GM19035 (cell line): ENCODE results near the gene TSHB.
"Not testable (repeated sequence)": the region's sequence is repeated elsewhere in the genome, so short reads cannot be mapped to it uniquely, and the experiment has no call there.

Experiments
- ATAC-seq: cut with Tn5 transposase; IDR thresholded peaks from one replicate; pipeline ENCODE4 v1.9.1; 2021; ENCODE audit not compliant: unreplicated experiment

The TSHB gene

GRCh38 chr1:115029526-115029925 lies at the start of gene TSHB:
TSHB (plus strand) TSS chr1:115029826; CDS start chr1:115033363, 3,537 bp downstream.
- ATAC-seq = no peak

DNA sequence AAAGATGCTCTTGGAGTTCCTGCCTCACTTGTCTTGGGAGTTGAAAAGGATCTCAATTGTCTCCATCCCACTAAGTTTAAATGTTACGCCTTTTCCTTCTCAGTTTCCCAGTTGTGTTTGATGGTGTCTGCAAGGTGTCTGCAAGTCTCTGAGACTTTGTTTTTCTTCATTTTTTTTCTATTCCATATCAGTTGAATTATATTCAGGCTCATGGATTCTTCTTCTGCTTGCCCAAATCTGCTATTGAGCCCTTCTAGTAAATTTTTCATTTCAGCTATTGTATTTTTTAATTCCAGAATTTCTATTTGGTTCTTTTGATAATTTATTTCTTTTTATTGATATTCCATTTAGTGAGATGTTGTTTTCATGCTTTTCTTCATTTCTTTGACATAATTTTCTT lies 47.4 kb upstream of the TSHB start:
- ATAC-seq = no peak

DNA sequence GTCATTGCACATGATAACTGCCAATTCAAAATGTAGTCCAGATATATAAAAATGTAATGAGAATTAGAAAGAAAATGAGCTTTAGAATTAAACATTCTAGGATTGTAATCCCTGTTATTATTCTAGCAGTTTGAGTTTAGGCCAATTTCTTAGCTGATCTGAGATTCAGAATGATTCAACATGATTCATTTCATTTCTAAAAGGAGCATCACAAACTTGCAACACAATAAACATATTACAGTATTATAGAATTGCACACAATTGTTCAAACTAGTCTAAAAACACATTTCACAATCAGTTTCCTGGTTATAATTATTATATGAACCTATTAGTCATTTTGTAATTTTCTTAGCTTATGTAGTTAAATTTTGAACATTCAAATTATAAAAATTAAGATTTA lies 43.3 kb upstream of the TSHB start:
- no peak for ATAC-seq

- no peak for ATAC-seq
Observed at GRCh38 chr1:114988095-114988494, 41.5 kb upstream of the TSHB start.

DNA sequence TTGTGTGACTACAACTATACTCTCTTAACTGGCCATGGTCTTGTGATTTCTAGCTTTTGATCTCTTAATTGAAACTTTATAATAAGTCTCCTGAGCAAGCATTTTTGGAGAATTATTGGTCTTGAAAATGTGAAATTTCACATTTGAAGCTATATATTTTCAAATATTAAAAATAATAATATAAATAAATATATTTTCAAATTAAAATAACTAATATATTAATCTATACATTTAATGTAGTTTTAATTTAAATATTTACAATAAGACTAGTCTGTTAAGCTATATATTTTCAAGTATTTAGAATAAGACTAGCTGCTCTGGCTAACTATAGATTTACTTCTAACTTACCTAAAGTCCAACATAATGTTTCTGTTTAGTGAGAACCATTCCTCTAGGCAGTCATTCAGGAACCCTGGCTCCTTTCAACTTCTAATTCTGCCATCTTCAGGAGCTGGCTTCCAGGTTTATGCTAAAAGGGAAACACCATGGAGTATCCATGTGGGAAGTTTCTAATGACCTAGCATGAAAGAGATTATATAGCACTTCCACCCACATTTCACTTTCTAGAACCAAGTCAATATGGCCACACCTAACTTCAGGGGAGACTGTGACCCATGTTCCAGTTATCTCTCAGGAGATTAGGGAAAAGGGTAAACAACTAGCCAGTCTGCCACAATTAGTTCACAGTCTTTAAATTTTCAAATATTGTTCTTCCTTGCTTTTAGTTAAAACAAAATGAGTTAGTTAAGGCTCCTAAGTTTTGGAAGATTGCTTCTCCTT lies 31.9 kb upstream of the TSHB start:
- no peak for ATAC-seq

- ATAC-seq = no peak
Observed at GRCh38 chr1:115006191-115006590, 23.4 kb upstream of the TSHB start.

DNA sequence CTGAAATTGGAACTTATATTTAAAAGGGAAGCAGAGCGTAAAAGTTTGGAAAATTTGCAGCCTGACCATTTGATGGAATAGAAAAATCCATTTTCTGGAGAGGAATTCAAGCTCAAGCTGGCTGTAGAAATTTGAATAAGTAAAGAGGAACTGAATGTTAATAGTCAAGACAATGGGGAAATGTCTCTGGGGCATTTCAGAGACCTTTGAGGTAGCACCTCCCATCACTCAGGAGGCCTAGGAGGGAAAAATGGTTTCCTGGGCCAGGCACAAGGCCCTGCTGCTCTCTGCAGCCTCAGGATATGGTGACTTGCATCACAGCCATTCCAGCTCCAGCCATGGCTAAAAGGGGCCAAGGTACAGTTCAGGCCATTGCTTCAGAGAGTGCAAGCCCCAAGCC lies 17.6 kb upstream of the TSHB start:
- ATAC-seq = no peak

- ATAC-seq = no peak
Observed at GRCh38 chr1:115012434-115012833, 17.2 kb upstream of the TSHB start.

GRCh38 chr1:115013792-115014191 lies 15.8 kb upstream of the TSHB start:
- no peak for ATAC-seq

DNA sequence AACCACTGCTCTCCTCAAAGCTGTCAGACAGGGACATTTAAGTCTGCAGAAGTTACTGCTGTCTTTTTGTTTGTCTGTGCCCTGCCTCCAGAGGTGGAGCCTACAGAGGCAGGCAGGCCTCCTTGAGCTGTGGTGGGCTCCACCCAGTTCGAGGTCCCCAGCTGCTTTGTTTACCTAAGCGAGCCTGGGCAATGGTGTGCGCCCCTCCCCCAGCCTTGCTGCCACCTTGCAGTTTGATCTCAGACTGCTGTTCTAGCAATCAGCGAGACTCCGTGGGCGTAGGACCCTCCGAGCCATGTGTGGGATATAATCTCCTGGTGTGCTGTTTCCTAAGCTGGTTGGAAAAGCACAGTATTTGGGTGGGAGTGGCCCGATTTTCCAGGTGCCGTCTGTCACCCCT lies 10.1 kb upstream of the TSHB start:
- not testable (repeated sequence) for ATAC-seq

DNA sequence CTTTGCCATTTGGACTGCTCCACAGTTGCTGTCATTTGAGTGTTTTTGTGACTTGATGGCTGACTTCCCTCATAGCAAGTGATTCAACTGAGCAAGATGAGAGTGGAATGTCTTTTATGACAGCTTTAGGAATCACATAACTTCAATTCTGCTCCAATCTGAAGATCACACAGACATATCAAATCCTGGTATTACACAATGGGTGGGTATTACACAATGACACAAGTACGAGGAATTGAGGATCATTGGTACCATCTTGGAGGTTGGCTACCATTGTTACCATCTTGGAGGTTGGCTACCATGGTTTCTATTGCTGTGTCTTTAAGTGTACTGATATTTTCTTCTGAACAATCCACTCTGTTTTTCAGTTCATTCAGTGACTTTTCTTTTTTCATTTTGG lies 8.5 kb upstream of the TSHB start:
- ATAC-seq = no peak

GRCh38 chr1:115023593-115023992 lies 6.0 kb upstream of the TSHB start:
- ATAC-seq = no peak

GRCh38 chr1:115031595-115031994 lies 2.0 kb downstream of the TSHB start:
- no peak for ATAC-seq

GRCh38 chr1:115035652-115036051 lies 6.0 kb downstream of the TSHB start:
- no peak for ATAC-seq

DNA sequence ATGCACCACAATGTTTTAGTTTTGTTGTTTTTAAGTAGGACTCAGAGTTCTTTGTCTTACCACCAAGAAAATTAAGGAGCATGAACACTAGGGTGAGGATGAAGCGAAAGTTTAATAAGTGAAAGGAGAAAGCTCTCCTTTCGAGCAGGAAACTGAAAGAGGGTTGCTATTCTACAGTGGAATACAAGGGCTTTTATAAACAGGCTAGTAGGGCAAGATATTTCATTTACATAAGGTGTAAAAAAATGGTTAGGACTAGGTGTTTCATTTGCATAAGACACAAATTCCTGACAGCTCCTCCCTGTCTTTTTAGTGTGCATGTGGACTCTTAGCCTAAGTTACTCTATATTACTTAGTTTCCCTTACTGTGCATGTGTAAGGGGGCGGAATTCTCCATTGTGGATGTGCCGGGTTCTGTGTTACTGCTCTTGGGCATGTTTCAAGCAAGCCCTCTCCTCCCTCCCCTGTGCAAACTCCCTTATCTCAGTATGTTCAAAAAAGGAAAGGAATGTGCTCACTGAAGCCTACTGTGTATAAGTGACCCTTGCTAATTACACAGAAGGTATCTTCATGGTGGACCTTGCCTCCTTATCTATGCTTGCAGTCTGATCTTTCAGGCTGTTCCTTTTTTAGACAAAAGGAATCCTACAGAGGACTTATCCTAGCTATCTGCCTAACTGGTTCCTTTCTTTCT lies 7.3 kb downstream of the TSHB start:
- no peak for ATAC-seq

DNA sequence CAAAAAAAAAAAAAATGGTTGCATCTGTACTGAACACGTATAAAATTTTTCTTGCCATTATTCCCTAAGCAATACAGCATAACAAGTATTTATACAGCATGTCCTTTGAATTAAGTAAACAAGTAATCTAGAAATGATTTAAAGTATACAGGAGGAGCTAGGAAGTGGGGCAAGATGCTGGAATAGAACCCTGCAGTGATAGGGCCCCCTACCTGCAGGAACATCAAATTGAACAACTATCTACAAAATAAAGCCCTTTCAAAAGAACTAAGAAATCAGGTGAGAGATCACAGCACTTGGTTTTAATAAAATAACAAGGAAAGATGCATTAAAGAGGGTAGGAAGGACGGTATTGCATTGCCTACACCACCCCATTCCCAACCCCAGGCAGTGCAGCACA lies 10.9 kb downstream of the TSHB start:
- ATAC-seq = no peak

- no peak for ATAC-seq
Observed at GRCh38 chr1:115041654-115042053, 12.0 kb downstream of the TSHB start.

GRCh38 chr1:115046751-115047150 lies 17.1 kb downstream of the TSHB start:
- ATAC-seq = no peak

- ATAC-seq = no peak
Observed at GRCh38 chr1:115051850-115052249, 22.2 kb downstream of the TSHB start.

GRCh38 chr1:115052454-115053083 lies 22.9 kb downstream of the TSHB start:
- peak; percentile 78 for ATAC-seq

- ATAC-seq = no peak
Observed at GRCh38 chr1:115056395-115056798, 26.8 kb downstream of the TSHB start.

GRCh38 chr1:115057661-115058254 lies 28.1 kb downstream of the TSHB start:
- no peak for ATAC-seq
